HG02759 (cell line): Measurements from ENCODE around the gene HYLS1.
"Not testable (repeated sequence)": the region's sequence is repeated elsewhere in the genome, so short reads cannot be mapped to it uniquely, and the experiment has no call there.

Experiments used
- ATAC-seq: cut with Tn5 transposase; IDR thresholded peaks from one replicate; pipeline ENCODE4 v1.9.1; 2021; ENCODE audit warnings: mild to moderate bottlenecking, moderate library complexity; ENCODE audit not compliant: unreplicated experiment

HYLS1 gene

GRCh38 chr11:125902927-125903710, 15.7 kb downstream of the HYLS1 start, which contains the start of gene PUS3:
Gene PUS3 (minus strand): TSS chr11:125903206. CDS start chr11:125896284, 6,922 bp downstream.
- ATAC-seq: peak; percentile 97

GRCh38 chr11:125903711-125904659, 16.5 kb downstream of the HYLS1 start, which contains the start of gene DDX25:
Gene DDX25 (plus strand): TSS chr11:125904508. CDS start chr11:125904518, 10 bp downstream.
- ATAC-seq: no peak

GRCh38 chr11:125904678-125905077, 17.2 kb downstream of the HYLS1 start:
- ATAC-seq: no peak

- ATAC-seq: no peak
Measured at GRCh38 chr11:125910226-125910849, 22.9 kb downstream of the HYLS1 start.

GRCh38 chr11:125914601-125915000, 27.1 kb downstream of the HYLS1 start:
- not testable (repeated sequence) for ATAC-seq

GRCh38 chr11:125916683-125917347, 29.3 kb downstream of the HYLS1 start:
- ATAC-seq: no peak

- ATAC-seq: no peak
Measured at GRCh38 chr11:125918140-125918840, 30.8 kb downstream of the HYLS1 start.

- no peak for ATAC-seq
Measured at GRCh38 chr11:125921042-125921441, 33.6 kb downstream of the HYLS1 start.

GRCh38 chr11:125922156-125922555, 34.7 kb downstream of the HYLS1 start:
- ATAC-seq: no peak

- ATAC-seq: peak; percentile 76
Measured at GRCh38 chr11:125923012-125923579, 35.6 kb downstream of the HYLS1 start.

- no peak for ATAC-seq
Measured at GRCh38 chr11:125923633-125924032, 36.2 kb downstream of the HYLS1 start.

GRCh38 chr11:125924384-125925007, 37.0 kb downstream of the HYLS1 start:
- ATAC-seq: no peak

- no peak for ATAC-seq
Measured at GRCh38 chr11:125925247-125925740, 37.8 kb downstream of the HYLS1 start.

- ATAC-seq: no peak
Measured at GRCh38 chr11:125925804-125926203, 38.3 kb downstream of the HYLS1 start.

- ATAC-seq: no peak
Measured at GRCh38 chr11:125926682-125927081, 39.2 kb downstream of the HYLS1 start.

- no peak for ATAC-seq
Measured at GRCh38 chr11:125929445-125930075, 42.1 kb downstream of the HYLS1 start.

GRCh38 chr11:125930076-125930450, 42.6 kb downstream of the HYLS1 start:
- ATAC-seq: no peak

- no peak for ATAC-seq
Measured at GRCh38 chr11:125931116-125931515, 43.6 kb downstream of the HYLS1 start.
